Prostate gland (tissue), 2 donors: ENCODE results near the gene ZAR1L. TPM values are rescaled to one million over a fixed set of nuclear protein-coding genes. Genes with fewer than 3 reads are reported as not detected.
"Not testable (repeated sequence)": the region's sequence is repeated elsewhere in the genome, so short reads cannot be mapped to it uniquely, and the experiment has no call there.

Experiments
- DNase-seq: peaks from one replicate; pipeline ENCODE4 v3.0.0-alpha.2; 2019; ENCODE audit warnings: low spot score
- H3K27ac ChIP-seq, 2 donors: fragments of 200-600 bp; sonication (generic); 2 replicates each; pipeline ENCODE4 v1.5.1; 2017 to 2019
- H3K27me3 ChIP-seq: fragments of 200-600 bp; sonication (generic); replicated peaks from 2 replicates; pipeline ENCODE4 v1.5.1; 2019; ENCODE audit not compliant: insufficient read depth
- H3K36me3 ChIP-seq, 2 donors: fragments of 200-600 bp; sonication (generic); 1 replicate in 1 of 2; 2 replicates in 1 of 2; pipeline versions ENCODE4 v1.5.1 to v1.8.1; 2017 to 2019
- H3K4me1 ChIP-seq: fragments of 200-600 bp; sonication (generic); replicated peaks from 2 replicates; pipeline ENCODE4 v1.5.1; 2019
- H3K4me3 ChIP-seq, 2 donors: fragments of 200-600 bp; sonication (generic); 2 replicates each; pipeline ENCODE4 v1.5.1; 2017 to 2019
- H3K9me3 ChIP-seq: fragments of 200-600 bp; sonication (generic); 2 replicates; pipeline ENCODE4 v1.5.1; 2017
- CTCF ChIP-seq, 4 experiments: fragments of 200-600 bp in 2 of 4; fragments of 450-650 bp in 2 of 4; sonication (generic) in 2 of 4; IDR thresholded peaks; 1 replicate in 3 of 4; 2 replicates in 1 of 4; pipeline ENCODE4 v1.5.1; 2016 to 2019; ENCODE audit warnings: antibody characterized with exemption in 4 of 4, mild to moderate bottlenecking in 2 of 4, moderate library complexity in 2 of 4
- POLR2A ChIP-seq: fragments of 450-650 bp; IDR thresholded peaks from one replicate; pipeline ENCODE4 v1.6.1; 2016; ENCODE audit warnings: antibody characterized with exemption, mild to moderate bottlenecking
- POLR2AphosphoS5 ChIP-seq: sonication (generic); formaldehyde crosslinking; IDR thresholded peaks from one replicate; pipeline ENCODE4 v1.6.1; 2017; ENCODE audit warnings: antibody characterized with exemption
- WGBS: methylation state at CpG from one replicate; pipeline ENCODE4 v1.1.5; 2018; 5-methylcytosine and 5-hydroxymethylcytosine counted together
- intact Hi-C: fragments of 100-400 bp; cut with DNase I; formaldehyde crosslinking; loops from one replicate; pipeline ENCODE4 v1.14.2; 2022
- total RNA-seq, 2 donors: library from RNA; depleted of rRNA; stranded (reverse); fragments of >200 nt; gene quantifications; one replicate each; pipeline ENCODE4 v1.1.0, GENCODE V29; 2016

Gene ZAR1L, protein sequence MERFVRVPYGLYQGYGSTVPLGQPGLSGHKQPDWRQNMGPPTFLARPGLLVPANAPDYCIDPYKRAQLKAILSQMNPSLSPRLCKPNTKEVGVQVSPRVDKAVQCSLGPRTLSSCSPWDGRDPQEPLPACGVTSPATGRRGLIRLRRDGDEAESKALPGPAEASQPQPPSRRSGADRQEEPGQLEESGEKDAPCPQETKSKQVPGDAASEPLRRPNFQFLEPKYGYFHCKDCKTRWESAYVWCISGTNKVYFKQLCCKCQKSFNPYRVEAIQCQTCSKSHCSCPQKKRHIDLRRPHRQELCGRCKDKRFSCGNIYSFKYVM
- not detected for total RNA-seq

DNA sequence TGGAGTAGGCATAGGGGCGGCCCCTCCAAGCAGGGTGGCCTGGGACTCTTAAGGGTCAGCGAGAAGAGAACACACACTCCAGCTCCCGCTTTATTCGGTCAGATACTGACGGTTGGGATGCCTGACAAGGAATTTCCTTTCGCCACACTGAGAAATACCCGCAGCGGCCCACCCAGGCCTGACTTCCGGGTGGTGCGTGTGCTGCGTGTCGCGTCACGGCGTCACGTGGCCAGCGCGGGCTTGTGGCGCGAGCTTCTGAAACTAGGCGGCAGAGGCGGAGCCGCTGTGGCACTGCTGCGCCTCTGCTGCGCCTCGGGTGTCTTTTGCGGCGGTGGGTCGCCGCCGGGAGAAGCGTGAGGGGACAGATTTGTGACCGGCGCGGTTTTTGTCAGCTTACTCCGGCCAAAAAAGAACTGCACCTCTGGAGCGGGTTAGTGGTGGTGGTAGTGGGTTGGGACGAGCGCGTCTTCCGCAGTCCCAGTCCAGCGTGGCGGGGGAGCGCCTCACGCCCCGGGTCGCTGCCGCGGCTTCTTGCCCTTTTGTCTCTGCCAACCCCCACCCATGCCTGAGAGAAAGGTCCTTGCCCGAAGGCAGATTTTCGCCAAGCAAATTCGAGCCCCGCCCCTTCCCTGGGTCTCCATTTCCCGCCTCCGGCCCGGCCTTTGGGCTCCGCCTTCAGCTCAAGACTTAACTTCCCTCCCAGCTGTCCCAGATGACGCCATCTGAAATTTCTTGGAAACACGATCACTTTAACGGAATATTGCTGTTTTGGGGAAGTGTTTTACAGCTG lies at the start of gene ZAR1L, which contains the start of gene BRCA2:
ZAR1L (minus strand) TSS at position 126 of the 790 bp plus-strand sequence. CDS start 3,438 bp downstream, outside the sequence.
BRCA2 (plus strand) TSS at position 271 of the 790 bp plus-strand sequence. CDS start 953 bp downstream, outside the sequence.
- WGBS = under 1% methylated on average over 52 of the region's 60 CpGs
- intact Hi-C loops = loop anchor here (10.0 kb wide), 1 partner anchor 219 kb away; the partner anchor contains the start of gene N4BP2L2

GRCh38 chr13:32362574-32362973 lies 47.4 kb upstream of the ZAR1L start:
- no peak overlapping the region for H3K4me3 ChIP-seq
- no peaks in the 10 kb centered on the region for H3K4me1 ChIP-seq
- TF ChIP-seq POLR2A (no peak), POLR2AphosphoS5 (no peak), CTCF (IDR thresholded peaks at IDR 0.05) (no peak)
- intact Hi-C loops = no loop called here
- no peaks in the 10 kb centered on the region for H3K9me3 ChIP-seq
- 90% methylated on average over 2 of the region's 2 CpGs for WGBS
- no peaks in the 10 kb centered on the region for H3K36me3 ChIP-seq
- H3K27ac ChIP-seq = no peak overlapping the region
- H3K27me3 ChIP-seq = no peaks in the 10 kb centered on the region
- no peak for DNase-seq

More for the DNA sequence above, at the start of gene ZAR1L, which contains the start of gene BRCA2:
- DNase-seq = peak; percentile 82
- H3K9me3 ChIP-seq = no peaks in the 10 kb centered on the region
- peak; percentile 83 for TF ChIP-seq POLR2A
- TF ChIP-seq POLR2AphosphoS5 = peak; percentile 88
- TF ChIP-seq CTCF (IDR thresholded peaks at IDR 0.05) = peak in 1 of 4 experiments; percentile 26
- peak within 1 kb of the TSS; percentile 50 to 61 for H3K4me3 ChIP-seq
- H3K36me3 ChIP-seq = no peaks in the 10 kb centered on the region
- no peaks in the 10 kb centered on the region for H3K27me3 ChIP-seq
- no peaks in the 10 kb centered on the region for H3K4me1 ChIP-seq
- H3K27ac ChIP-seq = peak within 1 kb of the TSS; percentile 86 to 90

- intact Hi-C loops, H3K36me3 ChIP-seq, H3K4me3 ChIP-seq, H3K9me3 ChIP-seq, H3K27ac ChIP-seq, H3K4me1 ChIP-seq, DNase-seq, H3K27me3 ChIP-seq: not testable (repeated sequence)
- 95% methylated on average over 8 of the region's 8 CpGs for WGBS
Observed at GRCh38 chr13:32355935-32356334, 40.8 kb upstream of the ZAR1L start.

GRCh38 chr13:32354040-32354439 lies 38.9 kb upstream of the ZAR1L start:
- TF ChIP-seq POLR2AphosphoS5 (no peak), CTCF (IDR thresholded peaks at IDR 0.05) (no peak), POLR2A (no peak)
- WGBS = 97% methylated on average over 1 of the region's 1 CpG
- Histone ChIP-seq H3K27ac (no peak overlapping the region), H3K9me3 (no peaks in the 10 kb centered on the region), H3K4me1 (no peaks in the 10 kb centered on the region), H3K4me3 (no peak overlapping the region), H3K36me3 (no peaks in the 10 kb centered on the region), H3K27me3 (no peaks in the 10 kb centered on the region)
- DNase-seq = no peak
- intact Hi-C loops = no loop called here

DNA sequence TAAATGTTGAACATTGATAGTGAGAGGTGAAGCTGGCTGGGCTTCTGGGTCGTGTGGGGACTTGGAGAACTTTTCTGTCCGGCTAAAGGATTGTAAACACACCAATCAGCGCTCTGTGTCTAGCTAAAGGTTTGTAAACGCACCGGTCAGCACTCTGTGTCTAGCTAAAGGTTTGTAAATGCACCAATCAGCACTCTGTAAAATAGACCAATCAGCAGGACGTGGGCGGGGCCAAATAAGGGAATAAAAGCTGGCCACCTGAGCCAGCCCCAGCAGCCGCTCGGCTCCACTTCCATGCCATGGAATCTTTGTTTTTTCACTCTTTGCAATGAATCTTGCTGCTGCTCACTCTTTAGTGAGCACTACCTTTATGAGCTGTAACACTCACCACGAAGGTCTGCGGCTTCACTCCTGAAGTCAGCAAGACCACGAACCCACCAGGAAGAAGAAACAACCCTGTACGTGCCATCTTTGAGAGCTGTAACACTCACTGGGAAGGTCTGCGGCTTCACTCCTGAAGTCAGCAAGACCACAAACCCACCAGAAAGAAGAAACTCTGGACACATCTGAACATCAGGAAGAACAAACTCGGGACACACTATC lies 35.8 kb upstream of the ZAR1L start:
- intact Hi-C loops, H3K4me1 ChIP-seq, H3K27ac ChIP-seq, DNase-seq, H3K4me3 ChIP-seq, H3K36me3 ChIP-seq, H3K27me3 ChIP-seq, H3K9me3 ChIP-seq: not testable (repeated sequence)
- WGBS = 96% methylated on average over 15 of the region's 15 CpGs
